Measurements from ENCODE around the gene NOL4L. TPM values are rescaled to one million over a fixed set of nuclear protein-coding genes. Genes with fewer than 3 reads are reported as not detected.

Gene NOL4L
- polyA plus RNA-seq, 4 donors, result 48.4 to 67.1 (median 56.0) TPM

GRCh38 chr20:32397567-32398084, 187.5 kb downstream of the NOL4L start:
- DNase-seq (ENCODE audit: low read depth in 4 of 4, low spot score in 3 of 4), result no peak

DNA sequence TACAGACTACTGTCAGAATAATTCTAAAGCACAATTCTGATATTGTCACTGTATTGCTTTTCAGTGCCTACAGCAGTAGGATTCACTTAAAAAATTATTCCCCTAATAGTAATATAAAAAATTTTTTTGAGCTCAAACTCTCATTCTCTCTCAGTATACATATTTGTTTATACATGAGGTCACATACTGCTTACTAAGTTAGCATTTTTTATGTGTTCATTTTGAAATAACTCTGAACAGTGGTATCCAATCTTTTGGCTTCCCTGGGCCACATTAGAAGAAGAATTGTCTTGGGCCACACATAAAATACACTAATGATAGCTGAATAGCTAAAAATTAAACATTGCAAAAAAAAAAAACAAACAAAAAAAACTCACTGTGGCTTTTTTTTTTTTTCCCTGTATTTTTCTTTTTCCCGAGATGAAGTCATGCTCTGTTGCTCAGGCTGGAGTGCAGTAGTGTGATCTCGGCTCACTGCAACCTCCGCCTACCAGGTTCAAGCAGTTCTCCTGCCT, 188.4 kb downstream of the NOL4L start:
- DNase-seq (ENCODE audit: low read depth in 4 of 4, low spot score in 3 of 4), result no peak

GRCh38 chr20:32395066-32395465, 190.1 kb downstream of the NOL4L start:
- DNase-seq (ENCODE audit: low read depth in 4 of 4, low spot score in 3 of 4), result no peak

Other genes with a start within 250 kb of the NOL4L start
- gene ASXL1, start 227.0 kb downstream of the NOL4L start, polyA plus RNA-seq (ENCODE audit: insufficient read length in 4 of 4), result 10 to 100 TPM; 59.5 to 76.0 (median 67.6) TPM
- gene C20orf203, start 88.6 kb upstream of the NOL4L start, polyA plus RNA-seq (ENCODE audit: insufficient read length in 4 of 4), result under 1 TPM; 0.11 to 0.50 (median 0.39) TPM
- gene COMMD7, start 158.1 kb upstream of the NOL4L start, polyA plus RNA-seq (ENCODE audit: insufficient read length in 4 of 4), result 10 to 100 TPM; 46.3 to 75.1 (median 71.8) TPM
- gene DNMT3B, start 177.1 kb upstream of the NOL4L start, polyA plus RNA-seq (ENCODE audit: insufficient read length in 4 of 4), result 1 to 10 TPM; 3.8 to 8.7 (median 7.1) TPM
- 100 to 1,000 TPM in 2 of 4 donors, 10 to 100 TPM in 2; 88.4 to 137 (median 109) TPM for gene MAPRE1, start 234.6 kb upstream of the NOL4L start, polyA plus RNA-seq (ENCODE audit: insufficient read length in 4 of 4)

Data from left renal pelvis (tissue), 4 donors.